GM12878 (cell line): ENCODE data around the gene CARMIL3. TPM values are rescaled to one million over a fixed set of nuclear protein-coding genes. Genes with fewer than 3 reads are reported as not detected.

Experiments
- ATAC-seq: fragments of 200-7000 bp; cut with Tn5 transposase; 3 replicates; pipeline ENCODE4 v1.9.1; 2020; ENCODE audit warnings: mild to moderate bottlenecking, moderate library complexity
- BruUV-seq: library from RNA; stranded (reverse); fragments of 400-500 nt; replicated peaks from 2 replicates; lab custom pipeline; 2021; lab: Mats Ljungman, UMichigan
- CTCF ChIA-PET: fragments of 300-600 bp; sonication (Branson Sonifier 250); formaldehyde crosslinking; extraction: SDS; loops from one replicate; lab custom pipeline; 2021; ENCODE audit warnings: inconsistent platforms; lab: Yijun Ruan, JAX
- POLR2A ChIA-PET: fragments of 350-600 bp; formaldehyde crosslinking; extraction: SDS; loops from one replicate; lab custom pipeline; 2021; ENCODE audit warnings: inconsistent platforms; lab: Charles Lee
- RAD21 ChIA-PET: fragments of 300-600 bp; sonication (Branson Sonifier 250); formaldehyde crosslinking; loops from one replicate; lab custom pipeline; 2023; ENCODE audit warnings: antibody characterized with exemption; ENCODE audit not compliant: unreplicated experiment; lab: Charles Lee
- SMC1A ChIA-PET: fragments of 300-600 bp; sonication (Branson Sonifier 250); formaldehyde crosslinking; loops from one replicate; lab custom pipeline; 2023; ENCODE audit not compliant: unreplicated experiment, uncharacterized antibody; lab: Charles Lee
- DNase-seq: peaks from one replicate; pipeline ENCODE4 v3.0.0-alpha.2; 2011; ENCODE audit warnings: low read depth, low spot score
- FAIRE-seq: peaks from 3 replicates; lab custom pipeline; 2011; peaks lifted over from hg19 to GRCh38; lab: Jason Lieb, UNC
- H2AFZ ChIP-seq: 2 replicates; pipeline ENCODE4 v1.6.0; 2011; ENCODE audit warnings: low read depth, low read length, control low read depth; ENCODE audit not compliant: control insufficient read depth
- H3K27ac ChIP-seq: 2 replicates; pipeline ENCODE4 v1.5.1; 2011; ENCODE audit warnings: control low read depth; ENCODE audit not compliant: control insufficient read depth, insufficient read depth
- H3K27me3 ChIP-seq, 2 experiments: replicated peaks in 1 of 2; 2 replicates each; pipeline versions ENCODE4 v1.6.0 to v1.6.1; 2011; ENCODE audit warnings: low read length in 1 of 2; ENCODE audit not compliant: control insufficient read depth in 2 of 2, insufficient read depth in 2 of 2
- H3K36me3 ChIP-seq, 2 experiments: 2 replicates each; pipeline ENCODE4 v1.5.1; 2011; ENCODE audit warnings: low read length in 1 of 2; ENCODE audit not compliant: control insufficient read depth in 2 of 2, insufficient read depth in 2 of 2
- H3K4me1 ChIP-seq: 2 replicates; pipeline ENCODE4 v1.6.1; 2011; ENCODE audit warnings: mild to moderate bottlenecking, low read length, moderate library complexity, mixed read lengths; ENCODE audit not compliant: control insufficient read depth, insufficient read depth
- H3K4me2 ChIP-seq: 2 replicates; pipeline ENCODE4 v1.6.0; 2011; ENCODE audit warnings: control low read depth; ENCODE audit not compliant: control insufficient read depth, insufficient read depth
- H3K4me3 ChIP-seq: fragments of 200-600 bp; sonication (generic); 2 replicates; pipeline ENCODE4 v1.5.1; 2016
- H3K79me2 ChIP-seq: 2 replicates; pipeline ENCODE4 v1.6.0; 2011; ENCODE audit warnings: low read length; ENCODE audit not compliant: control insufficient read depth, insufficient read depth
- H3K9ac ChIP-seq: 2 replicates; pipeline ENCODE4 v1.8.0; 2011; ENCODE audit warnings: low read length, control low read depth, mixed read lengths; ENCODE audit not compliant: control insufficient read depth, insufficient read depth
- H3K9me3 ChIP-seq: replicated peaks from 3 replicates; pipeline ENCODE4 v1.5.1; 2011; ENCODE audit warnings: mild to moderate bottlenecking, low read length; ENCODE audit not compliant: control insufficient read depth, insufficient read depth
- H4K20me1 ChIP-seq: 2 replicates; pipeline ENCODE4 v1.6.0; 2011; ENCODE audit not compliant: control insufficient read depth, insufficient read depth
- BCL11A ChIP-seq: IDR thresholded peaks from 2 replicates; pipeline ENCODE4 v1.6.1; 2011; ENCODE audit warnings: low read depth, low read length
- ETV6 ChIP-seq, 2 experiments: fragments of 450-650 bp in 1 of 2; IDR thresholded peaks in 1 of 2; conservative IDR thresholded peaks in 1 of 2; 2 replicates each; pipeline ENCODE4 v1.6.1; 2014; ENCODE audit warnings: antibody characterized with exemption in 1 of 2, borderline replicate concordance in 1 of 2, low read depth in 1 of 2, mild to moderate bottlenecking in 1 of 2, moderate library complexity in 1 of 2
- MEF2A ChIP-seq: IDR thresholded peaks from 2 replicates; pipeline ENCODE4 v1.6.1; 2011; ENCODE audit warnings: low read depth, mild to moderate bottlenecking, low read length, moderate library complexity; ENCODE audit not compliant: insufficient read depth
- MTA3 ChIP-seq: IDR thresholded peaks from 2 replicates; pipeline ENCODE4 v1.6.1; 2012; ENCODE audit warnings: low read length, inconsistent platforms, borderline replicate concordance
- NFYA ChIP-seq: IDR thresholded peaks from 2 replicates; pipeline ENCODE4 v1.6.1; 2011; ENCODE audit warnings: low read depth, mild to moderate bottlenecking, low read length, improper control_type of control experiment, borderline replicate concordance
- SIX5 ChIP-seq: IDR thresholded peaks from 2 replicates; pipeline ENCODE4 v1.6.1; 2011; ENCODE audit warnings: mild to moderate bottlenecking, low read depth, low read length, moderate library complexity; ENCODE audit not compliant: severe bottlenecking
- SREBF1 ChIP-seq: IDR thresholded peaks from 2 replicates; pipeline ENCODE4 v1.6.1; 2012; ENCODE audit warnings: mild to moderate bottlenecking, low read length
- TCF7 ChIP-seq: IDR thresholded peaks from 2 replicates; pipeline ENCODE4 v1.6.1; 2014; ENCODE audit warnings: antibody characterized with exemption, borderline replicate concordance
- WGBS: methylation state at CpG from one replicate; pipeline ENCODE4 v1.1.6; 2016; ENCODE audit warnings: low lambda C conversion rate; ENCODE audit not compliant: insufficient replicate concordance, insufficient coverage; ENCODE audit errors: missing lambda C conversion rate; 5-methylcytosine and 5-hydroxymethylcytosine counted together
- in situ Hi-C: fragments of 300-500 bp; cut with MboI; formaldehyde crosslinking; loops from 9 replicates; pipeline ENCODE4 v1.14.3; 2018; ENCODE audit warnings: mixed read lengths
- intact Hi-C: fragments of 100-400 bp; cut with micrococcal nuclease; formaldehyde crosslinking; loops from one replicate; pipeline ENCODE4 v1.14.2; 2022; ENCODE audit not compliant: unreplicated experiment
- polyA plus RNA-seq, 11 experiments: library from polyadenylated mRNA; depleted of rRNA in 4 of 11; unstranded in 6 of 11; stranded (reverse) in 5 of 11; fragments of >200 nt; fragmentation: Nextera tagmentation in 4 of 11; fragmentation: Illumina TruSeq in 1 of 11; extraction: Ambion mirVana in 4 of 11; extraction: Trizol in 1 of 11; gene quantifications; 1 replicate in 1 of 11; 2 replicates in 10 of 11; pipeline versions ENCODE4 v1.2.1 to v1.2.3, GENCODE V29; 2011 to 2016; ENCODE audit warnings: inconsistent platforms in 2 of 11, missing spikeins in 2 of 11, low read depth in 1 of 11
- total RNA-seq, 4 experiments: library from RNA; depleted of rRNA in 3 of 4; stranded (reverse); fragments of >200 nt in 3 of 4; fragmentation: Illumina TruSeq in 1 of 4; extraction: Trizol in 1 of 4; gene quantifications; 2 replicates each; pipeline versions ENCODE4 v1.2.1 to v1.2.3, GENCODE V29; 2013 to 2021
- TF ChIP-seq, protein P1 (sequence below): IDR thresholded peaks from 2 replicates; pipeline ENCODE4 v1.6.1; 2012; ENCODE audit warnings: low read depth, low read length, improper control_type of control experiment

The CARMIL3 gene
- total and polyA plus RNA-seq, 10 of the 15 experiments (the other 5 are each of a cell fraction or from before 2014, with no cell fraction given) = 0.09 to 0.32 (median 0.25) TPM; not detected in 3

DNA sequence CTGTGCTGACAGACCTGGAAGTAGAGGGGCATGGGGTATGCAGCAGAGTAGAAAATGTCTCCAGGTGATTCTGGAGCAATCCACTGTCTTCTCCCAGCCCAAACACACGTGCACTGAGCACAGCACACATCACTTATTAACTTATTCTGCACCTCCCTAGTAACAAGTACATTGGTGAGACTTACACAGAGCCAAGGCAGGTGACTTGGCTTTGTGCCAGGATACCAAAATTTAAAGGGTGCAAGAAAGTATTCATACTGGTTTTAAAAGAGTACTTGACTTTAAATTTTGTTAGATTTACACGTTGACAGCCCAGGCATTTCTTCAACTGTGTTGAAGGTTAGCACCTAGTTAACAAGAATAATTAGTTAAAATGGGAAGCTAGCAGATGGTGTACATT is 11.1 kb upstream of the CARMIL3 start:
- Histone ChIP-seq H3K4me3 (no peak overlapping the region), H4K20me1 (no peaks in the 10 kb centered on the region), H2AFZ (no peak overlapping the region), H3K36me3 (no peaks in the 10 kb centered on the region), H3K9me3 (no peaks in the 10 kb centered on the region), H3K4me1 (no peaks in the 10 kb centered on the region; the same call in 1 of the 2 replicates), H3K27me3 (no peaks in the 10 kb centered on the region), H3K79me2 (no peaks in the 10 kb centered on the region), H3K4me2 (no peak overlapping the region), H3K27ac (no peak overlapping the region), H3K9ac (no peak overlapping the region)
- intact Hi-C loops = no loop called here
- no peak for ATAC-seq
- no peak for DNase-seq
- POLR2A ChIA-PET = no interaction called here
- WGBS = 0% methylated on average over 2 of the region's 2 CpGs
- TF ChIP-seq MEF2A (no peak), BCL11A (no peak), NFYA (no peak), ETV6 (conservative IDR thresholded peaks at IDR 0.05 in 1 of 2, IDR thresholded peaks at IDR 0.05 in 1 of 2; ENCODE audit: borderline replicate concordance in 1 of 2, low read depth in 1 of 2) (no peak), MTA3 (no peak), TCF7 (no peak), SIX5 (no peak), SREBF1 (no peak)
- TF ChIP-seq, protein P1, sequence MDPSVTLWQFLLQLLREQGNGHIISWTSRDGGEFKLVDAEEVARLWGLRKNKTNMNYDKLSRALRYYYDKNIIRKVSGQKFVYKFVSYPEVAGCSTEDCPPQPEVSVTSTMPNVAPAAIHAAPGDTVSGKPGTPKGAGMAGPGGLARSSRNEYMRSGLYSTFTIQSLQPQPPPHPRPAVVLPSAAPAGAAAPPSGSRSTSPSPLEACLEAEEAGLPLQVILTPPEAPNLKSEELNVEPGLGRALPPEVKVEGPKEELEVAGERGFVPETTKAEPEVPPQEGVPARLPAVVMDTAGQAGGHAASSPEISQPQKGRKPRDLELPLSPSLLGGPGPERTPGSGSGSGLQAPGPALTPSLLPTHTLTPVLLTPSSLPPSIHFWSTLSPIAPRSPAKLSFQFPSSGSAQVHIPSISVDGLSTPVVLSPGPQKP = no peak
- in situ Hi-C loops = no loop called here
- SMC1A ChIA-PET = no interaction called here
- FAIRE-seq = no peak
- RAD21 ChIA-PET = no interaction called here
- BruUV-seq = no TSS peak
- CTCF ChIA-PET = interaction anchor here (1.1 kb wide), 1 partner anchor 50 kb away, joined by 6 read pairs; no protein-coding TSS in a partner anchor
